GM23338 (cell line): ENCODE results near the gene MACROD1.

ENCODE experiments used
- CREB1 ChIP-seq: fragments of 250-450 bp; sonication (Bioruptor Pico); IDR thresholded peaks from 2 replicates; pipeline ENCODE4 v1.5.0; 2020; ENCODE audit warnings: low read depth, mild to moderate bottlenecking, moderate library complexity
- CTCF ChIP-seq, 2 experiments: fragments of 200-600 bp in 1 of 2; sonication (generic) in 1 of 2; conservative IDR thresholded peaks; 2 replicates each; pipeline versions ENCODE4 v1.5.1 to v1.6.1; 2016 to 2017; ENCODE audit warnings: antibody characterized with exemption in 2 of 2, low read depth in 2 of 2, mild to moderate bottlenecking in 2 of 2, moderate library complexity in 1 of 2
- EZH2 ChIP-seq: fragments of 200-600 bp; sonication (generic); IDR thresholded peaks from one replicate; pipeline ENCODE4 v1.8.0; 2017; ENCODE audit warnings: antibody characterized with exemption, mild to moderate bottlenecking, low read depth; ENCODE audit not compliant: unreplicated experiment
- EZH2phosphoT487 ChIP-seq: fragments of 200-600 bp; sonication (generic); IDR thresholded peaks from one replicate; pipeline ENCODE4 v1.8.1; 2018; ENCODE audit warnings: antibody characterized with exemption; ENCODE audit not compliant: unreplicated experiment
- JUNB ChIP-seq: IDR thresholded peaks from one replicate; pipeline ENCODE4 v1.6.1; 2016; ENCODE audit warnings: antibody characterized with exemption; ENCODE audit not compliant: unreplicated experiment
- POLR2AphosphoS5 ChIP-seq: IDR thresholded peaks from 2 replicates; pipeline ENCODE4 v1.6.1; 2016; ENCODE audit warnings: antibody characterized with exemption, low read depth
- REST ChIP-seq: IDR thresholded peaks from one replicate; pipeline ENCODE4 v1.6.1; 2018; ENCODE audit warnings: antibody characterized with exemption; ENCODE audit not compliant: unreplicated experiment
- ZNF114 ChIP-seq: fragments of 250-450 bp; sonication (Bioruptor Pico); IDR thresholded peaks from 2 replicates; pipeline ENCODE4 v1.5.0; 2020; ENCODE audit warnings: mild to moderate bottlenecking, moderate library complexity
- ZNF331 ChIP-seq: fragments of 250-450 bp; sonication (Bioruptor Pico); IDR thresholded peaks from 2 replicates; pipeline ENCODE4 v1.5.0; 2020; ENCODE audit warnings: low read depth, mild to moderate bottlenecking, moderate library complexity

GRCh38 chr11:64009710-64010109 lies 156.2 kb downstream of the MACROD1 start:
- TF ChIP-seq CTCF (conservative IDR thresholded peaks at IDR 0.05; ENCODE audit: low read depth in 2 of 2) (no peak), POLR2AphosphoS5 (no peak), EZH2 (no peak), REST (no peak), EZH2phosphoT487 (no peak), ZNF331 (no peak), ZNF114 (no peak), CREB1 (no peak), JUNB (no peak)
